HG02981 (cell line): ENCODE measurements around the gene GALC.
"Not testable (repeated sequence)": the region's sequence is repeated elsewhere in the genome, so short reads cannot be mapped to it uniquely, and the experiment has no call there.

Experiments
- ATAC-seq: cut with Tn5 transposase; IDR thresholded peaks from one replicate; pipeline ENCODE4 v1.9.1; 2021; ENCODE audit warnings: mild to moderate bottlenecking, moderate library complexity; ENCODE audit not compliant: unreplicated experiment

The GALC gene

GRCh38 chr14:87992718-87993628, at the start of gene GALC:
Gene GALC, minus strand, starts transcription at chr14:87993182. Its CDS starts 18 bp downstream, at chr14:87993164.
- peak; percentile 81 for ATAC-seq

- no peak for ATAC-seq
These were observed 47.2 kb upstream of the GALC start for GRCh38 chr14:88040146-88040545.

- no peak for ATAC-seq
These were observed 46.2 kb upstream of the GALC start for GRCh38 chr14:88039197-88039596.

- no peak for ATAC-seq
These were observed 44.3 kb upstream of the GALC start for GRCh38 chr14:88037325-88037724.

GRCh38 chr14:88036422-88036821, 43.4 kb upstream of the GALC start:
- ATAC-seq: no peak

GRCh38 chr14:88034076-88034475, 41.1 kb upstream of the GALC start:
- no peak for ATAC-seq

- ATAC-seq: no peak
These were observed 39.4 kb upstream of the GALC start for GRCh38 chr14:88032373-88032772.

- no peak for ATAC-seq
These were observed 37.9 kb upstream of the GALC start for GRCh38 chr14:88030892-88031291.

GRCh38 chr14:88030079-88030478, 37.1 kb upstream of the GALC start:
- ATAC-seq: no peak

GRCh38 chr14:88029500-88029899, 36.5 kb upstream of the GALC start:
- no peak for ATAC-seq

- no peak for ATAC-seq
These were observed 33.9 kb upstream of the GALC start for GRCh38 chr14:88026890-88027289.

GRCh38 chr14:88025313-88025712, 32.3 kb upstream of the GALC start:
- no peak for ATAC-seq

GRCh38 chr14:88024252-88025086, 31.5 kb upstream of the GALC start:
- not testable (repeated sequence) for ATAC-seq

- ATAC-seq: no peak
These were observed 30.7 kb upstream of the GALC start for GRCh38 chr14:88023658-88024187.

GRCh38 chr14:88017535-88017934, 24.6 kb upstream of the GALC start:
- ATAC-seq: no peak

GRCh38 chr14:88016768-88017167, 23.8 kb upstream of the GALC start:
- ATAC-seq: no peak

- peak; percentile 97 for ATAC-seq
These were observed 20.9 kb upstream of the GALC start for GRCh38 chr14:88013750-88014349.

- ATAC-seq: no peak
These were observed 19.5 kb upstream of the GALC start for GRCh38 chr14:88012495-88012894.

GRCh38 chr14:88010331-88010730, 17.3 kb upstream of the GALC start:
- no peak for ATAC-seq

- ATAC-seq: no peak
These were observed 16.5 kb upstream of the GALC start for GRCh38 chr14:88009486-88009885.
